NCI-H1417 (cell line): ENCODE measurements around the gene KLHL40.
A peak's percentile ranks its signal among the peaks of the same experiment; 100 is the strongest.

Experiments used
- DNase-seq, 3 experiments: peaks; one replicate each; lab custom pipeline; 2025; lab: John Stamatoyannopoulos, UW

KLHL40 gene

GRCh38 chr3:42668413-42668760, 16.9 kb upstream of the KLHL40 start:
- DNase-seq = no peak

DNA sequence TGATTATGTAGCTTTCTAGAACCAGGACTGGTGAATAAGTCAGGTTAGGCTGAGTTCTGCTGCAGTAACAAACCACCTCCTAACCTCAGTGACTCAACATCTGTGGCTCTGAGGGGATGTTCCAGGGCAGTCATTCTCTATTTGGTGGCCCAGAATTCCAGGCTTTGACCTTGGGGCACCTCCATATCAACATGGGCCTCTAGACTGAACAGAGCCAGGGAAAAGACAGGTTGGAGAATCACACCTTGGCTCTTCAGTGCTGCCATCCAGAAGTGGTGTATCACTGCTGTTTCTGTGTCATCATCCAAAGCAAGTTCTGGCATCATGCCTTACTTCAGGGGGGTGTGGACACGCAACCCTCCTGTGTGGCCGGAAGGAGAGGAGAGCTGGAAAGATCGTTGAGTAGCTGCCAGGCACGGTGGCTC, 16.5 kb upstream of the KLHL40 start:
- DNase-seq = no peak

DNA sequence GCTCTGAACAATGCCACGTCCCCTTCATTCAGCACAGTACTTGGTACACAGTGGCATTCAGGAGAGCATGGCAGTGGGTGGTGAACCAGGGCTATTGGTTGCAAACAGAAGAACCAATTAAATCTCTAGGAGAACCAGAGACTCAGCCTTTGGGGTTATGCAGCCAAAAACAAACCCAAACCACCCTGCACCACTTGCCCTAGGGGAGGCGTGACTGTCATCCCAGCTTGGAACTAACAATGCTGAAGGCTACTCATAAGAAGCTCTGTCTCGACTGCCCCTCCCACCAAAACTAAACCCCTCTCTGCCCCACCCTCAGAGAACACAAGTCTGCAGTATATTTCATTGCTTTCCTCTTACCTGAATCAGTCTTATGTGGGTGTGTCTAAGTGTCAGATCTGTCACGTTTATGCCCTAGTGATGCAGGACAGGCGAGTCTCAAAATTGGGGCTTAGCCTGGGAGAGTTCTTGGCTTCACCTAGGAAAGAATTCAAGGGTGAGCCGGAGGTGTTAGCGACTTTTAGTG, 15.2 kb upstream of the KLHL40 start:
- DNase-seq = no peak

GRCh38 chr3:42670670-42671069, 14.7 kb upstream of the KLHL40 start:
- DNase-seq = no peak

GRCh38 chr3:42672515-42672914, 12.8 kb upstream of the KLHL40 start:
- DNase-seq = no peak

DNA sequence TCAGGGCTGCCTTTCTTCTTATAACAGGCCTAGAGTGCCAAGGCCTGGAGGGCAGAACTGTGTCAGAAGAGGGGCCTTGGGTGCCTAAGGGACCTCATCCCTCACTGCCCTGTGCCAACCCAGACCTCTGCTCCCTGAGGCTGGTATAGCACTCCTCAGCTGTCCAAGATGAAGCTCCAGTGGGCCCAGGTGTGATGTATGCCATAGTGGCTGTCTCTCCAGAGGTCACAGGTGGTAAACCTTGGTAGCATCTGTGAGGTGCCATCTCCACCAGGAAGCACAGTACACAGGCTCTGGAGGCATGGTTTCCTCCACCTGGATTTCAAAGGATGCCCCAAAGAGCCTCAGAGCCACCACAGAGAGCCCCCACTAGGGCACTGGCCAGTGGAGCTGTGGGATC, 12.3 kb upstream of the KLHL40 start:
- no peak for DNase-seq

DNA sequence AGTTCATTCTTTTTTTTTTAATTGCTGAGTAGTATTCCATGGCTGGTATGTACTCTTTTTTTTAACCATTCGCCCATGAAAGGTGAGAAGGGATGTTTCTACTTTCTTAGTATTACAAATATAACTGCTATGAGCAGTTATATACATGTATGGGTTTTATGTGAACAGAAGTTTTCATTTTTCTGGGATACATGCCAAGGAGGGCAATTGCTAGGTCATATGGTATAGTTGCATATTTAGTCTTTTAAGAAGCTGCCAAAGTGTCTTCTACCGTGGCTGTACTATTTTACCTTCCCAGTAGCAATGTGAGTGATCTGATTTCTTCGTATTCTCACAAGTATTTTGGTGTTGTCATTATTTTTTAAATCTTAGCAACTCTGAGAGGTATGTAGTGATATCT, 11.2 kb upstream of the KLHL40 start:
- DNase-seq = no peak

- no peak for DNase-seq
These were observed 9.4 kb upstream of the KLHL40 start for GRCh38 chr3:42675909-42676308.

GRCh38 chr3:42678447-42678846, 6.9 kb upstream of the KLHL40 start:
- no peak for DNase-seq

DNA sequence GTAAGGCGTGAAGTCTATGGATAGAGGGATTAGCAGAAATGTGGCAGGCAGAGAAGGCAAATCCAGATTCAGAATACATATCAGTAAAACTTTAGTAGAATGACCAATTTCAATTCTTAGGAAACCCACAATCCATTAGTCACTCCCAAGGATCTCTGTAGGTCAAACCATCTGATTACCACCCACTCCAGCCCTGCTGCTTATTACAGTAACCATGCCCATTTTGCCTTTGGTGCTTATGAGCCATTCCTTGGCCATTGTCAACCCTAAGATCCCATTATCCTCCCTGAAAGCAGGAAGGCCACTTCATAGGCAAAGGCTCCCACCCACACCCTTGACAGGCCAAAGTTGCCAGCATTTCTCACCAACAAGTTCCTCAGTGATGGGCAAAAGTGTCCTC, 5.1 kb upstream of the KLHL40 start:
- DNase-seq = no peak

- DNase-seq = no peak
These were observed 4.5 kb upstream of the KLHL40 start for GRCh38 chr3:42680806-42681205.

GRCh38 chr3:42681361-42682038, 3.8 kb upstream of the KLHL40 start:
- DNase-seq = no peak

- no peak for DNase-seq
These were observed 2.9 kb upstream of the KLHL40 start for GRCh38 chr3:42682301-42683070.

DNA sequence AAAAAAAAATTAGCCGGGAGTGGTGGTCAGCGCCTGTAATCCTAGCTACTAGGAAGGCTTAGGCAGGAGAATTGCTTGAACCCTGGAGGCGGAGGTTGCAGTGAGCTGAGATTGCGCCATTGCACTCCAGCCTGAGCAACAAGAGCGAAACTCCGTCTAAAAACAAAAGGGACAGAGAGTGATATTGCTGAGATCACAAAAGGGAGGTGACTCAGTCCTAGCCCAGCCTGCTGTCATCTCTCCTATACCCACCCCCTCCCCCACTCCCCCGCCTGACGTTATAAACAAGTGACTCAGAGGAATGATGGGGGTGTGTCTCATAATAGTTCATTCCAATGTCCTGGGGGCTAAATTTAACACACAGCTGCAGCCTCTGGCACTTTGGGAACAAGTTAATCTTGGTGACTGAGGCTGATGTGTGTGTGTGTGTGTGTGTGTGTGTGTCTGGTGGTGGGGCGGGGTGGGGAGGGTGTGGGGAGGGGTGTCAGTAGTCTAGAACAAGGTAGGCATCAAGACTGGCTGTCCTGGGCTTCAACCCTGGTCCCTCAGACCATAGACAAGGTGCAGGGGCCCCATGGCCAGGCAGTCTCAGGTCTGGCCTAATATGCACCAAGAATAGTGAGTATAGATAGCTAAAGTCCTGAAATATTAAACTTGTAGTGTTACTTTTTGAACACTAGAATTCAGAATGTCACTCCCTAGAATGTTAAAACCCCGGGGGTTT, 1.3 kb upstream of the KLHL40 start:
- peak in 1 of 3 experiments; percentile 1 for DNase-seq

GRCh38 chr3:42684632-42685362, 540 bp upstream of the KLHL40 start:
- no peak for DNase-seq

- no peak for DNase-seq
These were observed 819 bp downstream of the KLHL40 start for GRCh38 chr3:42685891-42686820.

DNA sequence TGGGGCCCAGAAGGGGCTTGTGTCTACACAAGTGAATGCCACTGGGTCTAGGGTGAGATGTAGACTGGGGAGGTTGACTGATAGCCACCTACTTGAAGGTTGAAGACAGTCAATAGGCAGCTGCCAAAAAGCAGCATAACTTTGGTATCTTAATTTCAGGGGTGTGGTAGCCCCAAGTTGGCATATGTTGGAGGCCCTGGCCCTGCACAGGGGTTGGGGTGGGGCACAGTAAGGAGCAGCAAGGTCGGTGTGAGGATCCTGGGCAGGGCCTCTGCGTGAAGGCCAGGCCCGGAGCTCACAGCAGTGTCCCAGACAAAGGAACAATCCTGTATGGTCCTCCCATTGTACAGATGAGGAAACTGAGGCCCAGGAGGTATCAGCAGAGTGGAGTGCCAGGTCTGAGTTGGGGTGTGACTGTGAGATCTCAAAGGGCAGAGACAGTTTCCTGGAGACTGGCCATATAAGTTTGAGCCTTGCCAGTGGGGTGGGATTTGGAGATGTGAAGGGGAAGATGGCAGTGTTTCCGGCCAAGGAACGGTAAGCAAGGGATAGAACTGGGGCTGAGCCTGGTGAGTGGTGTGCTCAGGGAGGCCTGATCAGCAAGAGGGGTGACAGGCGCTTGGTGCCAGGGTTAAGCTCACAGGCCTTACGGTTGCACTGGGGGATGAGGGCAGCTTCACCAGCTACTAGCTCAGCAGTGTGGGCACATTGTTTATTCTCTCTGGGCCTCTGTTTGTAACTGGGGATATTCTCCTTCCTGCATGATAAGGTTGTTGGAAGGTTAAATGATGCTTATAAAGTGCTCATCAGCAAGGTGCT, 1.7 kb downstream of the KLHL40 start:
- DNase-seq = no peak

DNA sequence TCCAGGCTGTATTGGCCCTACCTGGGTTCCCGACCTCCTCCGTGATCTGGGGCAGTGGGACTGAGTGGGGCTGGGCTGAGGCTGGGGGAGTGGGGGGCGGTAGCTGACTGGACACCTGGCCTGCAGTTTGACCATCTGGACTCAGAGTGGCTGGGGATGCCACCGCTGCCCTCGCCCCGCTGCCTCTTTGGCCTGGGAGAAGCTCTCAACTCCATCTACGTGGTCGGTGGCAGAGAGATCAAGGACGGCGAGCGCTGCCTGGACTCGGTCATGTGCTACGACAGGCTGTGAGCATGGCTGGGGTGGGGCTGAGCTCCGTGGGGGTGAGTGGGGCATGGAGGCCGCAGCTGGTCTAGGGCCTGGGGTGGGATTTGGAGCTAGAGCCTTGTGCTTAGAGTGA, 2.7 kb downstream of the KLHL40 start:
- no peak for DNase-seq

DNA sequence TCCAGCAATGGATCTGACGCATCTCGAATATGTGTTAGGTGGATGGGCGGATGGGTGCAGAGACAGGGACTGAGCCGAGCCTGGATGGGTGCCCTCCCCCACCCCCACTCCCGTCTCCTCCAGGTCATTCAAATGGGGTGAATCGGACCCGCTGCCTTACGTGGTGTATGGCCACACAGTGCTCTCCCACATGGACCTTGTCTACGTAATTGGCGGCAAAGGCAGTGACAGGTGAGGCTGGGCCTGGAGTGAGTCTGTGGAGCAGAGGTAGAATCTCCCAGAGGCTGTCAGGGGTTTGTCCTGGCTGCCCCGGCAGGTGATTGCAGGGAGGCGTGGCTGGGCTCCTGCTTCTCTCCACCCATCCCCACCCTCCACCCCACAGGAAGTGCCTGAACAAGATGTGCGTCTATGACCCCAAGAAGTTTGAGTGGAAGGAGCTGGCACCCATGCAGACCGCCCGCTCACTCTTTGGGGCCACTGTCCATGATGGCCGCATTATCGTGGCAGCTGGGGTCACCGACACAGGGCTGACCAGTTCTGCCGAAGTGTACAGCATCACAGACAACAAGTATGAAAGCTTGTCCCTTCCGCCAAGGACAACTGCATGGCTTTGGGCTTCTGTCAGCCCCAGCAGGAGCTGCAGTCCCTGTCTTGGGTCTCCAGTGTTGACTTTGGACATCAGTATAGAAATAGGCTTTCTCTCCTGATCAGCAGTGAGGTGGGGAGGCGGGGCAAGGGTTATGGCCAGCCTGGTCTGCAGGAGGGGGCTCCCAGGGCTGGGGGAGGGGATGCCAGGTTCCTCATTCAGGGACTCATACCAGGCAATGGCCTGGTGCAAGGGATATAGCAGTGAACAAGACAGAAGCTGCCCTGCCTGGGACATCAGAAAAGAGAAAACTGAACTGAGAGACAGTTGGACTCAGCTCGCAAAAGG, 3.4 kb downstream of the KLHL40 start:
- no peak for DNase-seq
